ENCODE results near the gene AP5B1.
"Not testable (repeated sequence)": the region's sequence is repeated elsewhere in the genome, so short reads cannot be mapped to it uniquely, and the experiment has no call there.

GRCh38 chr11:65767806-65768205 lies 13.0 kb downstream of the AP5B1 start:
- TF ChIP-seq CTCF, EP300, POLR2A (IDR thresholded peaks at IDR 0.05): not testable (repeated sequence)
